A673 (cell line): Measurements from ENCODE around the gene TEC.

Experiments
- CTCF ChIP-seq: fragments of 300-800, 200-600 bp; sonication (generic); conservative IDR thresholded peaks from 2 replicates; pipeline ENCODE4 v1.5.1; 2017; ENCODE audit warnings: low read depth, mild to moderate bottlenecking, antibody characterized with exemption, low read length, moderate library complexity, mixed read lengths
- EZH2 ChIP-seq: fragments of 200-600 bp; sonication (generic); IDR thresholded peaks from 2 replicates; pipeline ENCODE4 v1.6.1; 2017; ENCODE audit warnings: borderline replicate concordance, low read depth, mild to moderate bottlenecking, mixed read lengths, antibody characterized with exemption, low read length; ENCODE audit not compliant: poor library complexity, severe bottlenecking

DNA sequence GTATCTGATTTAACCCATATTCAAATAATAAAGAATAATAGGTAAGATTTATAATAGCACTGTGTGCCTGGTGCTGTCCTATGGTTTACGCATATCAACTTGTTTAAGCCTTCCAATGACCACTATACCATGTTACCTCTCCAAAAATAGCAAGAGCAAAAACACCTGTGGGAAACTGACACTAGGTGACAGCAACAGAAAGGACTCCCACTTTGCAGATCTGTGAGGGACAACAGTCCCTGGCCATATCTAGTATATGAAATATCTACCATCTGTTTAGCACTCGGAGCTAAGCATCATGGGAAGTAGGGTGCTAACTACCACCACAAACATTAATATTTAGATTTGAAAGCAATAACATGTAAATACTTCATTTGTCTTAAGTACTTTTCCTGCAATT is 79.9 kb downstream of the TEC start:
- TF ChIP-seq EZH2 (no peak), CTCF (no peak)
